Pons (tissue), 1 donor: Measurements from ENCODE around the gene MAGI3.
"Not testable (repeated sequence)": the region's sequence is repeated elsewhere in the genome, so short reads cannot be mapped to it uniquely, and the experiment has no call there.

Source experiments
- DNase-seq: peaks from one replicate; pipeline ENCODE4 v3.0.0-alpha.2; 2016; ENCODE audit warnings: low spot score

MAGI3 gene

DNA sequence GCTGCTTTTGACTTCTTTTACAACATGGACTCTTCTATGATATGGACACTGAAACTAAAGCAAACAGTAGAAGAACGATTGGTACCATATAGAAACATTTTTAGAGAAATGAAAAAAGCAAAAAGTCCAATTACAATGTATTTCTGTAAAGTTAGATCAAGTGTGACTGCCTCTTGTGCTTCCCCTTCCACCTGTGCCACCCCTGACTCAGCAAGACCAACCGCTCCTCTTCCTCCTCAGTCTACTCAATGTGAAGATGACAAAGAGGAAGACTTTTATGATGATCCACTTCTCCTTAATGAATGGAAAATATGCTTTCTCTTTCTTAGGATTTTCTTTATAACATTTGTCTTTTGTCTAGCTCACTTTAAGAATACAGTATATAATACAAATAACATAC, 302.0 kb downstream of the MAGI3 start:
- no peak for DNase-seq

DNA sequence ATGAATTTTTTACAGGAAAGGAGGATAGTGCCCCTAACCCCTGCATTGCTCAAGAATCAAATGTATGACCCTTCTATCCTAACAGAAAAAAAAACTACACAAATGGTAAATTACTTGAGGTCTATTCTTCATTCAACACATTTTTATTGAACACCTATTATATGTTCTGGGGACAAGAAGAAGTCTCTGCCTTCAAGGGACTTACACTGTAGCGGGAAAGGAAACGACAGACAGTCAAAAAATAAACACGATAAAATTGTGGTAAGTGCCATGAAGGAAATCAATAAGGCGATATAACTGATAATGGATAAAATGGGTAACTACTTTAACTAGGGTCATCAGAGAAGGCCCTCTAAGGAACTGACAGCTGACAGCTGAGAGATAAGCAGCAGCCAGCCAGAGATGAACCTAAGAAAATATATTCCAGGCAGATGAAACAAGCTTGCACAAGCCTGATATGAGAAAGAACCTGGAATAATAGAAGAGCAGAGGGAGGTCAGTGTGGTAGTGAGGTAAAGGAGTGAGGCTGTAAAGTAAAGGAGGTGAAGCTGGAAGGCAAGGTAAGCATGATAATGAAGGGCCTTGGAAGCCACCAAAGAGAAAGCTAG, 302.6 kb downstream of the MAGI3 start:
- DNase-seq: no peak

- no peak for DNase-seq
Observed at GRCh38 chr1:113694910-113695309, 304.6 kb downstream of the MAGI3 start.

DNA sequence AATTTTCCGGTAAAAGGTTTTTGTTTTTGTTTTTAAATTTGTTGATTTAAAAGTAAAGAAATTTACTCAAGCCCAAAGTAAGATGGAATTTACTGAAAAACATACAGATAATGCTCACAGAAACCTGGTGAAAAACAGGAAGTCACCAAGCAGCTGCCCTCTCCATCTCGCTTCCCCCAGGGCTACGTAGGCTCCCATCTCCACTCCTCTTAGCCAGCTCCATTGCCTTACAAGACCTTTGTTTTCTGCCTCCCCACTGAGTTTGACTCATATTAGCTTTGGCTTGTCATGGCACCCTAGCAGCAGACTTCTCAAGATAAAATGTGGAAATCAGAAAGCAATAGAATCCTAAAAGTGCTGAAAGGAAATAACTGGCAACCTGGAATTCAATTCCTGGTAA, 311.1 kb downstream of the MAGI3 start:
- no peak for DNase-seq

GRCh38 chr1:113714606-113715269, 324.4 kb downstream of the MAGI3 start:
- no peak for DNase-seq

DNA sequence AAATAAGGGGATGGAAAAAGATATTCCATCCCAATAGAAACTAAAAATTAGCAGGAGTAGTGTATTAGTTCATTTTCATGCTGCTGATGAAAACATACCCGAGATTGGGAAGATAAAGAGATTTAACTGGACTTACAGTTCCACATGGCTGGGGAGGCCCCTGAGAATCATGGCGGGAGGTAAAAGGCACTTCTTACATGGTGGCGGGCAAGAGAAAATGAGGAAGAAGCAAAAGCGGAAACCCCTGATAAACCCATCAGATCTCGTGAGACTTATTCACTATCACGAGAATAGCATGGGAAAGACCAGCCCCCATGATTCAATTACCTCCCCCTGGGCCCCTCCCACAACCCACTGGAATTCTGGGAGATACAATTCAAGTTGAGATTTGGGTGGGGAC, 327.2 kb downstream of the MAGI3 start:
- DNase-seq: not testable (repeated sequence)

- not testable (repeated sequence) for DNase-seq
Observed at GRCh38 chr1:113718621-113719020, 328.3 kb downstream of the MAGI3 start.

DNA sequence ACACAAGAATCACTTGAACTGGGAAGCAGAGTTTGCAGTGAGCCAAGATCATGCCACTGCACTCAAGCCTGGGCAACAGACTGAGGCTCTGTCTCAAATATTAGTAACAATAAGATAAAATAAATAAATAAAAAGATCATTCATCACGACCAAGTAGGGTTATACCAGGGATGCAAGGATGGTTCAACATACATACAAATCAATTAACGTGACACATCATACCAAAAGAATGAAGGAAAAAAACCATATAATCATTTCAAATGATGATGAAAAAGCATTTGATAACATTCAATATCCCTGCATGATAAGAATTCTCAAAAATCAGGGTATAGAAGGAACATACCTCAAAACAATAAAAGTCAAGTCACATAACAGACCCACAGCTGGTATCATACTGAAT, 330.7 kb downstream of the MAGI3 start:
- no peak for DNase-seq

DNA sequence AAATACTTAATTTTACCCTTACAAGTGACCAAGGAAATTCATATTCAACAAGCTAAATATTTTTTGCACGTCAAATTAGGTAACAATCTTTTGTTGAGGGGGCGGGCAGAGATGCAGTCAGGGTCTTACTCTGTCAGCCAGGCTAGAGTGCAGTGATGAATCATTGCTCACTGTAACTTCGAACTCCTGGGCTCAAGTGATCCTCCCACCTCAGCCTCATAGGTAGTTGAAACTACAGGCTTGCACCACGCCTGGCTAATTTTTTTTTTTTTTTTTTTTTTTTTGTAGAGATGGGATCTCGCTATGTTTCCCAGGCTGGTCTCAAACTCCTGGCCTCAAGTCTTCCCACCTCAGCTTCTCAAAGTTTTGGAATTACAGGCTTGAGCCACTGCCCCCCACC, 342.5 kb downstream of the MAGI3 start:
- no peak for DNase-seq

GRCh38 chr1:113734357-113735055, 344.2 kb downstream of the MAGI3 start:
- DNase-seq: no peak
